Measurements from ENCODE around the gene FPGT.
"Not testable (repeated sequence)": the region's sequence is repeated elsewhere in the genome, so short reads cannot be mapped to it uniquely, and the experiment has no call there.

Gene FPGT

DNA sequence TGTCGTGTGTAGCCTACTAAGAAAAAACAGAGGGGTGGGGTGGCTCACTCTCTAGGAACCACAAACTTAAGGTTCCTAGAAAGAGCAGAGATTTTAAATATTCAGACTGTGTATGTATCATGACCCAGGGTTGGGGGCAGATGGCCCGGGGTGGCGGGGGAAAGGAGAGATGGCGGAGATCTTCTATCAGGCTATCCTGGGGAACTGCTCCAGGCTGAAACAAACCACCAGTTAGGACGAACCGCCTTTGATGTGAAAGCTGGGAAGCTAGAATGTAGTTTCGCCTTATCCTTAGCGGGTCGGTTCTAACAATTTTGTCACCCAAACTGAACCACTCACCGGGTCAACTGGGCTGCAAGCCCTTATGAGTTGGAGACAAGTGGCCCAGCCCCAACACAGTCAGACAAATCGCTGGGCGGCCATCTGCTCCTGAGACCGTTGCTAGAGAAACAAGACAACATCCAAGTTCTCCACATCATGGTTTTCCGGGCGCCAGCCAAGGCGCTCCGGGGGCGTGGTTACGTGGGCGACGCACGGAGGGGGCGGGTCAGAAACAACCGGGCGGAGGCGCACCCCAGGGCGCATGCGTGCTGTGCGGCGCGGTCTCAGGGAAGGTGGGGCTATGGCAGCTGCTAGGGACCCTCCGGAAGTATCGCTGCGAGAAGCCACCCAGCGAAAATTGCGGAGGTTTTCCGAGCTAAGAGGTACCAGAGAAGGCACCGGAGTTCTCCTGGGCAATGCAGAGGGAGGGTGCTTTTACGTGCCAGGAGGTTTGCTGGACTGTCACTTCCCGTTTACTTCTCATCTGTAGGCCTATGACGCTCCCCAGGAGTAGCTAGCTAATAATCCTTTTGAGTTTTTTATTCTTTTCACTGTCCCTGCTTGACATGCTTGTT lies at the start of gene FPGT, which contains the start of gene LRRIQ3:
TSS of gene FPGT (plus strand) at position 586 of the 896 bp plus-strand sequence. CDS start at position 623, 37 bp downstream.
TSS of gene LRRIQ3 (minus strand) at position 520 of the 896 bp plus-strand sequence. CDS start 14,492 bp downstream, outside the sequence.
- DNase-seq (ENCODE audit: low spot score), result peak; percentile 95

DNA sequence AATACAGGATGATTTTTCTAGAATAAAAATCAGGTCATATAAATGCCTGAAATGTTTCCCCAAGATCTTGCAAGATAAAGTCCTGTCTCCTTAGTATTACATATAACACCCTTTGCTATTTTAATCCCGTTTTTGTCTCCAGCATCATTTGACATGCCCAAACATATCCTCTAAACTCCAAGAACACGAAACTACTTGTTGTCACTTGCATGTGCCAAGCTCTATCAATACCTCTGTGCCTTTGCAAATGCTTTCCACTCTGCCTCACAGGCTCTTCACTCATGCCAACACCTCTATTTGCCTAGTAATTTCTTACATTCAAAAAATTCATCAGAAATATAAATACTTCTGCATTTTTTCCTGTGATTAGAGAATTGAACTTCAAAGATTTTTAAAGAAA lies 38.0 kb upstream of the FPGT start:
- no peak for DNase-seq (ENCODE audit: low spot score)

DNA sequence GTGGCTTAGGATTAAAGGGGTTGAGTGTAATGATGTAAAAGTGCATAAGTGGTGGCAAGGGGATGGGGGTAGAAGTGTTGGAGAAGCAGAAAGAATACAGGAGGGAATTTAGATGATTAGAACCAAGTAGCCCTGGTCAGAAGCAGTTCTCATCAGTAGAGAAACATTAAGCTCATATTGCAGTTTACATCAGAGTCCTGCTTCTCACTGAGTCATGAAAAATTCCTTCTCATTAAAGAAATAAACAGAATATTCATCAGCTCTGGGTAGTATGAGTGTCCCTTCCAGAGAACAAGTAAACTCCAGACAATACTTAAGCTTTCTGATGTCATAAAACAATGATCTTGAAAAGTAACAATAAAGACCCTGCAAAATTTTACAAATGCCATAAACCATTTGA lies 36.5 kb upstream of the FPGT start:
- DNase-seq (ENCODE audit: low spot score), result no peak

DNA sequence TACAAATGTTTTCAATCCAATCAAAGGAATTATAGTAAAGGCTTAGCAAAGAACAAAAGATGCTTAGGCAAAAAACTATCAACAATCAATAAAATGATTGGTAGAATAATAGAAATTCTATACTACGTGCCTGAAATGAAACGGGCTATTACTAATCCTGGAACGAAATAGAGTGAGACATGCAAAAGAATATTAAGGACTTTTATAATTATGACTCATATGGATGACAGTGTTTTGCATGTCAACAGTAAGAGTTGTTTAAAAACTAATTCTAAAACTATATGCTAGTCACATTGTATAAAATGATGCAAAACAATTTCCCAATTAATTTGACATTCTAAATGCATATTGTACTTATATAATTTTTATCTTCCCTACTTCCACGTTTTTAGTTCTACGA lies 35.7 kb upstream of the FPGT start:
- no peak for DNase-seq (ENCODE audit: low spot score)

DNA sequence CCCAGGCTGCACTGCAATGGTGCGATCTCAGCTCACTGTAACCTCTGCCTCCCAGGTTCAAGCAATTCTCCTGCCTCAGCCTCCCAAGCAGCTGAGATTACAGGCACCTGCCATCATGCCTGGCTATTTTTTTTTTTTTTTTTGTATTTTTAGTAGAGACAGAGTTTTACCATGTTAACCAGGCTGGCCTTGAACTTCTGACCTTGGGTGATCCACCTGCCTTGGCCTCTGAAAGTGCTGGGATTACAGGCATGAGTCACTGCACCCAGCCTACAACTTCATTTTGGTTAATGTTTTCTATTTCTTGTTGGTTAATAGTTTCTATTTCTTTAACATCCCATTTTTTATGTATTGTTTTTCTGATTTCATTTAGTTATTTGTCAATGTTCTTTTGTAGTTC lies 23.6 kb upstream of the FPGT start:
- DNase-seq (ENCODE audit: low spot score), result not testable (repeated sequence)

DNA sequence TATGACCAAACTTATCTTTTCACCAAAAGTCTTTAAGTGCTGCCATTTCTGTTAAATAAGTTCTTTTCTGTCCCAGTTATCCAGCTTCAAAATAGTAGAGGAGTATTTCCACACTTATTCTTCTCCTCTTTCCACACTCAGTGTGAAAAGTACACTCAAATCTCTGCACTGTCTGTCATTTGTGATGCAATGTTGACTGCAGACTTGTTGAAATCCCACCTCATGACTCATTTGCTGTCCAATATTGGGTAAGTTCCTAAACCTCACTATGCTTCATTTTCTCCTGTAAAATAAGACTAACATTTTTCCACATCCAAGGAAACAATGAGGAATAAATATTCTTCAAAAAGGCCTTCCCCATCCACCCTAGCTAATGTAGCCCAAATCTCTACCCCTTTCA lies 17.6 kb upstream of the FPGT start:
- DNase-seq (ENCODE audit: low spot score), result no peak

DNA sequence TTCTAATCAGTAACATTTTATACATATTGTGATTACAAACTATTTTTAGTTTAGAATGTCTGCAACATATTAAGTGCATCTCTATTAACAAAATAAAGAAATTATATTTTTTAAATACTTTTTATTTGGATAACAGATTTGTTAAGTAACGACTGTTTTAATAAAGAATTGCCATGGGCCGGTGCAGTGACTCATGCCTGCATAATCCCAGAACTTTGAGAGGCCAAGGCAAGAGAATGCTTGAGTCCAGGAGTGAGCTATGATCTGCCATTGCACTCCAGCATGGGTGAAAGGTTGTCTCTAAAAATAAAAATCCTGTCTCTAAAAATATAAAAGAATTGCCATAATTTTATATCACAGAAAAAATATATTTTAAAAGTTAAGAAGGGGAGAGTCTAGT lies 4.1 kb upstream of the FPGT start:
- no peak for DNase-seq (ENCODE audit: low spot score)

DNA sequence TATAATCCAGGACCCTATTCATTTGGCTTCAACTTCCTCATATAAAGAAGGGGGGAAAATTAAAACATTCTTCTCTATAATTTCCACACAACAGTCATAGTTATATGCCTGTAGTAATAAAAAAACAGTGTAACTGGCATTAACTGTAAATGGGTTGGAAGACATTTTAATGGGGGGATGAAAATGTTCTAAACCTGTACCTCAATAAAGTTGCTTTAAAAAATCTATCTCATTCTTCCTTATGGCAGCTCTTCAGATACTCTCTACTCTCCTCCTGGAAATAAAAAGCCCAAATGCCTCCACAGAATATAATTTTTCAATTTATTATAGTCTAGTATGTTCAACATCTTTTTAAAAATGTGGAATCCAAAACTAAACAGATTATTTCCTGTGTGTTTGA lies 2.7 kb upstream of the FPGT start:
- DNase-seq (ENCODE audit: low spot score), result no peak

DNA sequence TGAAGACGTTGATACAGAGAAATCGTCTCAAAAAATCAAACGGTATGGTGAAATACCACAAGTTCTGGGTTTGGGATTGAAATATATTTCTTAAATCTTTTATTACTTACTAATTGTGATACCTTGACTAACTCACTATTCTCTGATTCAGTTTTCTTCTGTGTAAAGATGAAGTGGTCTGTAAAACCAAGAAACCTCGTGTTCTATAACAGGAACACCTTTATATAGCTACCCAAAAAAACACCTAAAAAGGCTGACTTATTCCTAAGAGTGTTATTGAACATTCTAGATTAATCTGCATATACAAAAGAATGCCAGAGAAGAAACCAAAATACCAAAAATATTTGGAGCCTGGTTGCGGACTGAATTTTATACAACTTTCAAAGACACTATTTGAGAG lies 787 bp upstream of the FPGT start:
- no peak for DNase-seq (ENCODE audit: low spot score)

DNA sequence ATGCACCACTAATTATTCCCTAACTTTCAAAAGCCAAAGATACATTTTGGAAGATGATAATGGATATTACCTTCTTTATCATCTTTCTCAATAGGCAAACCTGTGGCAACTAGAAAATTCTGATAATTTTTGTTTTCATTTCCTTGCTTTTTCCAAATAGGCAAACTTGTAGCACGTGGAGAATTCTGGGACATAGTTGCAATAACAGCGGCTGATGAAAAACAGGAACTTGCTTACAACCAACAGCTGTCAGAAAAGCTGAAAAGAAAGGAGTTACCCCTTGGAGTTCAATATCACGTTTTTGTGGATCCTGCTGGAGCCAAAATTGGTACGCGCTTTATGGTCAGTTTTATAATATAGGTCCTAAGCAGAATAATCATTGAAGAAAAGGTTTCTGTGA lies 1.5 kb downstream of the FPGT start:
- no peak for DNase-seq (ENCODE audit: low spot score)

DNA sequence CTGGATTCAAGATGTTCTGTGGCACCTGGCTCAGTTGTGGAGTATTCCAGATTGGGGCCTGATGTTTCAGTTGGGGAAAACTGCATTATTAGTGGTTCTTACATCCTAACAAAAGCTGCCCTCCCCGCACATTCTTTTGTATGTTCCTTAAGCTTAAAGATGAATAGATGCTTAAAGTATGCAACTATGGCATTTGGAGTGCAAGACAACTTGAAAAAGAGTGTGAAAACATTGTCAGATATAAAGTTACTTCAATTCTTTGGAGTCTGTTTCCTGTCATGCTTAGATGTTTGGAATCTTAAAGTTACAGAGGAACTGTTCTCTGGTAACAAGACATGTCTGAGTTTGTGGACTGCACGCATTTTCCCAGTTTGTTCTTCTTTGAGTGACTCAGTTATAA lies 7.2 kb downstream of the FPGT start:
- no peak for DNase-seq (ENCODE audit: low spot score)

DNA sequence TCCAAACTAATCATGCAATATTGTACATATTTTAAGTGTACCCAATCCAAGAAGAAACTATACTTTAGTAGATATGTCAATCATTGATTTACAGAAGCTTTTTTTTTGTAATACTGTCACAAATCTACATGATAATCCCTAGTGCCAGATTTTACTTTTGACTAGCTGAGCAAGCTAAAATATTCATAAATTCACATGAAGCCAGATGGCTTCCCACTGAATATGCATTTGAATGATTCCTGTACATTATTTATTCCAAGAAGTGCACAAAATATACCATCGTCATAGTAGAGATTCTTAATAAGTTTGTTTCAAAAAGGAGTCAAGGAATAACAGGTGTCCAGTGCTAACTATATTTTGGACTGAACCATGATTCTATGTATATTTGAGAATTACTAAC lies 17.2 kb downstream of the FPGT start:
- DNase-seq (ENCODE audit: low spot score), result no peak

DNA sequence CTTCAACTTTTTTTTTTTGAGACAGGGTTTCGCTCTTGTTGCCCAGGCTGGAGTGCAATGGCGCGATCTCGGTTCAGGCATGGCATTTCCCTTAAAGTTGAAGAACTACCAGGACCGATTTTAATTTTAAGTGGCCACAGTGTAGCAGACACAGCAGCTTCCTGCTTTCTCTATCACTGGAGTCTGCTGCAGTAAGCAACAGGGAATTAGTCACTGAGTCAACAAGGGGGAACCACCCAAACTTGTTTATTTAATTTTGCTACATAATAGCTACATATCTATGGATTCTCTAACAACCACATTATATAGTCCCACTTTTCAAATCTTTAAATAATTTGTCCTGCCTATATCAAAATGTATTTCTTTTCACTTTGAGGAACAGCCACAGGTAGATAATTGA lies 24.7 kb downstream of the FPGT start:
- DNase-seq (ENCODE audit: low spot score), result no peak

DNA sequence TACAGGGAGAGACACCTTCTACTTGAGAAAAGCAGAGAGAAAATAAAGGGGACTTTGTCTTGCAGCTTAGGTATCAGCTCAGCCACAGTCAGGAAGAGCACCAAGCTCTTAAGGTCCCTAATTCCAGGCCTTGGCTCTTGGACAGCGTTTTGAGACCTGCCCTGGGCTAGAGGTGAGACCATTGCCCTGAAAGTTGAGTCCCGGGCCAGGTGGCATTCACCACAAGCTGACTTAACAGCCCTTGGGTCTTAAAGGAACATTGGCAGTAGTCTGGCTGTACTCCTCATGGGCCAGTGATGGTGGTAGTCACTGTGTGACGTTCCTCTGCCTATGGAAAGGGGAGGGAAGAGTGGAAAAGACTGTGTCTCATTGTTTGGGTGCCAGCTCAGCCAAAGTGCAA lies 25.4 kb downstream of the FPGT start:
- DNase-seq (ENCODE audit: low spot score), result no peak

DNA sequence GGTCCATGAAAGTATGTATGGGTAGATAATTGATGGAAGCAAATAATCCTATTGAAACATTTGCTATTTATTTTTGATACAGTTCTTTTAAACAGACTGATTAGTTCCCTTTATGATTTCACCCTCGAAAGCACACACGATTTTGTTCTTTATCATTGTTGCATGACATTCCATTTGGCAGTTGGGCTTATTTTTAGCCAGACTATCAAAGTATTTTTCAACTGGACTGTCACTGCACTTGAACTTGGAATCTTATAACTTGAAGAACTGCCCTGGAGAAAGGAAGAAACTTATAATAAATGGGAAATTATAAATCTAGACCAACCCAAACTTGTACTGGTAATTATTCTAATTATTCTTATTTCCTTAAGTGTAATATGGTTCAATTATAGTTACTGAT lies 37.1 kb downstream of the FPGT start, which contains the start of gene TNNI3K:
TSS of gene TNNI3K (plus strand) at position 235 of the 400 bp plus-strand sequence. CDS start at position 300, 65 bp downstream.
- no peak for DNase-seq (ENCODE audit: low spot score)

DNA sequence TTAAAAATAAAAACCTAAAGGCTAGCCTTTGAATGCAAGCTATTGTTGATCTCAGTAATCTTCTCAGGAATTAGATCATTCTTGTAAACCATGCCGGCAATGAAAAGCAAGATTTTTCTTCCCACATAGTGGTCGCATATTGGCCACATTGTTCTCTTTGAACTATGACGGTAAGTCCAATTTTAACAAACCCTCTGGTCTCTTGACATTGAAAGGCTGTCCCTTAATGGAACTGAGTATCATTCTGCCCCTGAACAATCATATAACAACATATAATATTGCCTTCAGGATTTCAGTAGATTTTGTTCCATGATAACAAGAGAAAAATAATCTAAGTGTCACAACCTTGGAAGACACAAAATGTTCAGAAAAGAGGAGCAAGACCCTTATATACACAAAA lies 38.4 kb downstream of the FPGT start:
- DNase-seq (ENCODE audit: low spot score), result no peak

DNA sequence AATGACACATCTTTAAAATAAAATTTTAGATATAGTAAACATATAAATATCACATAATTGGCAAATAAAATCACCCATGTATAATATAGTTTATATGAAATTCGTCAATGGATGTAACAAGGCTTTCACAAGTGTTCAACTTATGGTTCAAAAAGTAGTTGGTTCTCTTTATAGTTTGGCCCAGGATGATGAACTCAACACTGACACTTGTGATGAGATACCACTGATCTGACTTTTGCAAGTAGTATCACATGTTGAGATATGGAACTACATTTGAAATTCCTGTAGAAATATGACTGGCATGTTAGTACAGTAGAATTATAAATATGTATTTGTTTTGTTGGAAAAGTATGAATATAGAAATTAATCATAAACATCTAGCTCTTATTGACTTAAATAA lies 39.0 kb downstream of the FPGT start:
- DNase-seq (ENCODE audit: low spot score), result no peak

DNA sequence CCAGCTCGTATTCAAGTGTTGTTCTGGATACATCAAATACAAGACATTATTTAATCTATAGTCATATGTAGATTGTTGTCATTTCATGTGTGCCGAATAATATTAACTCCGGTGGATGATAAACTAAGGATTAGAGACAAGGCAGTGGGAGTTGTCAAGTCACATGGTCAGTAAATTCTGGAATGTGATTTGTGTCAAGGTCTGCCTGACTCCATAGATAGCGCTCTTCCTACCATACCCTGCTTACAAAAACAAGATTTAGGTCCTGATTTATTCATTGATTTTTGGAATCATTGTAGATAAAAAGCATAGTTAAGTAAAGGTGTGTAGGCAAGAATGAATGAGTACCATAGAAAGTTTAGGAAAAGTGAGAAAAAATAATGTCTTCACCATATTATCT lies 39.7 kb downstream of the FPGT start:
- no peak for DNase-seq (ENCODE audit: low spot score)

DNA sequence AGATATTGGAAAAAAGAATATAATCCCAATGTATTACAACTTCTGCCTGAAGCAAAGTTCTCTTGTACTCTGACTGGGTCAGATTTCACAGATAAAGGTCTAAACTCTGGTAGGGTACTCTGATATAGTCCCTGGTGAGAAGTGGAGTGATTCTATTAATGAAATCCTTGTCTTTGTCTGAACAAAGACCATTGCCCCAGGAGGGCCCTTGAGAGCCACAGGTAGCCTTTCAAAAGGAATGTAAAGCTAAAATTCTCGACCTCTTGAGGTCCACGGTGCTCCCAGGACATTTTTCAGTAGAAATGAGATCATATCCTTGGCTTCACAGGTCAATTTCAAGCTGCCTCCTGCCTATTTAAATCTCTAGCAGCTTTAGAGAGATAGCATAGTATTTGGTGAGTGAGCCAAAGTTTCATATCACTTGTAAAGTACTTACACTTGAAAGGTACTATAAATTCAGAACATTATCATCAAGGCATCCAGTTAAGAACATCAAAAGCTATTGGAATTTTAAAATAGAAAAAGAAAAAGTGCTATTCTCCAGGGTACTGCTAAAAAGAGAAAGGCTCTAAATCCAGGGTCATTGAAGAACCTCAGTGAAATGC lies 47.2 kb downstream of the FPGT start:
- DNase-seq (ENCODE audit: low spot score), result no peak

DNA sequence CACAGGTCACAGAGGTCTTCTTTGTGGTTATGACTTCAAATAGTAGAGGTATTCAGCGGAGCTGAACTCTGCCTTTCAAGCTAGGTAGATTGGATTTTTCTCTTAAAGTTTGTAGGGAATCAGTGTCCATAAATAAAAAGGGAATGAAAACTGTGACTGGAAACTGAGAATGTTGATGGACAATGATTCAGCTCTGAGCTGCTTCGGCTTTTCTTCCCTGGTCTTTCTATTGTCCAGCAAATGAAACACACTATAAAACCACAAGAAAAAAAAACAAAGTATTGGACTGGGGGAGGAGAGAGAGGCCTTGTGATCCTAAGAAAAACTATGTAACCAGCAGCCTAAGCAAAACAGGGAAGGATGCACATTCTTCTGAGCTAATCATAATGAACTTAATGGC lies 48.3 kb downstream of the FPGT start:
- no peak for DNase-seq (ENCODE audit: low spot score)

DNA sequence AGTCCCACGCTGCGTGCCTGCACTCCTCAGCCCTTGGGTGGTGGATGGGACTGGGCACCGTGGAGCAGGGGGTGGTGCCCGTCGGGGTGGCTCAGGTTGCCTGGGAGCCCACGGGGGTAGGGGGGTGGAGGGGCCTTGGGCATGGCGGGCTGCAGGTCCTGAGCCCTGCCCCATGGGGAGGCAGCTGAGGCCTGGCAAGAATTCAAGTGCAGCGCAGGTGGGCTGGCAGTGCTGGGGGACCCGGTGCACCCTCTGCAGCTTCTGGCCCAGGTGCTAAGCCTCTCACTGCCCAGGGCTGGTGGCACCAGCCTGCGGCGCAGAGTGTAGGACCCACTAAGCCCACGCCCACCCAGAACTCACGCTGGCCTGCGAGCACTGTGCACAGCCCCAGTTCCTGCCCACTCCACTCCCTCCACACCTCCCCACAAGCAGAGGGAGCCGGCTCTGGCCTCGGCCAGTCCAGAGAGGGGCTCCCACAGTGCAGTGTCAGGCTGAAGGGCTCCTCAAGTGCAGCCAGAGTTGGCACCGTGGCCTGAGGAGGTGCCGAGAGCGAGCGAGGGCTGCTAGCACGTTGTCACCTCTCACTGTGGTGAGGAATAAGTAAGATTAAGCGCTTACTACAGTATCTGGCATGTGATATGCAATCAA lies 50.0 kb downstream of the FPGT start:
- no peak for DNase-seq (ENCODE audit: low spot score)

DNA sequence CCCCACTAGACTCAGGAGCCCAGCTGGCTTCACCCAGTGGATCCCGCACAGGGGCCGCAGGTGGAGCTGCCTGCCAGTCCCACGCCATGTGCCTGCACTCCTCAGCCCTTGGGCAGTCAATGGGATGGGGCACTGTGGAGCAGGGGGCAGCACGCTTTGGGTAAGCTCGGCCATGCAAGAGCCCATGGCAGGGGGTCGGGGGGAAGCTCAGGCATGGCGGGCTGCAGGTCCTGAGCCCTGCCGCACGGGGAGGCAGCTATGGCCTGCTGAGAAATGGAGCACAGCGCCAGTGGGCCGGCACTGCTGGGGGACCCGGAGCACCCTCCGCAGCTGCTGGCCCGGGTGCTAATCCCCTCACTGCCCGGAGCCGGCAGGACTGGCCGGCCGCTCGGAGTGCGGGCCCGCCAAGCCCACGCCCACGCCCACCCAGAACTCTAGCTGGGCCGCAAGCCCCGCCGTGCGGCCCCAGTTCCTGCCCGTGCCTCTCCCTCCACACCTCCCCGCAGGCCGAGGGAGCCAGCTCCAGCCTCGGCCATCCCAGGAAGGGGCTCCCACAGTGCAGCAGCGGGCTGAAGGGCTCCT lies 55.3 kb downstream of the FPGT start:
- DNase-seq (ENCODE audit: low spot score), result not testable (repeated sequence)
